ENCODE data around the gene RFX3.

Gene RFX3

GRCh38 chr9:3262826-3263529 is 262.8 kb downstream of the RFX3 start:
- no peak overlapping the region for H3K9ac ChIP-seq (ENCODE audit: low read length)
- no peak overlapping the region for H3K4me3 ChIP-seq (ENCODE audit: insufficient read depth, low read length, poor library complexity, severe bottlenecking)
- H3K36me3 ChIP-seq (ENCODE audit: low read length), result no peaks in the 10 kb centered on the region; the same call in 1 of the 2 replicates
- no peaks in the 10 kb centered on the region for H4K20me1 ChIP-seq (ENCODE audit: low read depth, low read length)
- H3K9me3 ChIP-seq (ENCODE audit: insufficient read depth, low read length), result no peaks in the 10 kb centered on the region
- no peak overlapping the region for H3K27ac ChIP-seq (ENCODE audit: low read depth, low read length)
- H3K79me2 ChIP-seq (ENCODE audit: insufficient read depth, low read length), result no peaks in the 10 kb centered on the region
- H3F3A ChIP-seq (ENCODE audit: insufficient read depth), result no peaks in the 10 kb centered on the region
- no peak for TF ChIP-seq EZH2phosphoT487 (conservative IDR thresholded peaks at IDR 0.05; ENCODE audit: low read length)
- TF ChIP-seq CTCF (IDR thresholded peaks at IDR 0.05; ENCODE audit: insufficient read depth, low read length, poor library complexity, severe bottlenecking), result no peak
- no peaks in the 10 kb centered on the region for H3K9me2 ChIP-seq (replicated peaks; ENCODE audit: insufficient read depth, low read length)
- no peak overlapping the region for H2AFZ ChIP-seq (ENCODE audit: low read depth, low read length, severe bottlenecking)
- H3K27me3 ChIP-seq (ENCODE audit: low read length), result no peaks in the 10 kb centered on the region
- H3K4me2 ChIP-seq (ENCODE audit: low read depth, low read length, poor library complexity, severe bottlenecking), result no peak overlapping the region

GRCh38 chr9:3261484-3261883 is 264.3 kb downstream of the RFX3 start:
- Histone ChIP-seq H3F3A (ENCODE audit: insufficient read depth) (no peaks in the 10 kb centered on the region), H4K20me1 (ENCODE audit: low read depth, low read length) (no peaks in the 10 kb centered on the region), H3K4me3 (ENCODE audit: insufficient read depth, low read length, poor library complexity, severe bottlenecking) (no peak overlapping the region), H3K27me3 (ENCODE audit: low read length) (no peaks in the 10 kb centered on the region), H3K36me3 (ENCODE audit: low read length) (no peaks in the 10 kb centered on the region; the same call in 1 of the 2 replicates), H3K9me3 (ENCODE audit: insufficient read depth, low read length) (no peaks in the 10 kb centered on the region), H3K79me2 (ENCODE audit: insufficient read depth, low read length) (no peaks in the 10 kb centered on the region), H3K27ac (ENCODE audit: low read depth, low read length) (no peak overlapping the region), H3K9me2 (replicated peaks; ENCODE audit: insufficient read depth, low read length) (no peaks in the 10 kb centered on the region), H2AFZ (ENCODE audit: low read depth, low read length, severe bottlenecking) (no peak overlapping the region), H3K4me2 (ENCODE audit: low read depth, low read length, poor library complexity, severe bottlenecking) (no peak overlapping the region), H3K9ac (ENCODE audit: low read length) (no peak overlapping the region)
- TF ChIP-seq EZH2phosphoT487 (conservative IDR thresholded peaks at IDR 0.05; ENCODE audit: low read length), result no peak
- TF ChIP-seq CTCF (IDR thresholded peaks at IDR 0.05; ENCODE audit: insufficient read depth, low read length, poor library complexity, severe bottlenecking), result no peak

DNA sequence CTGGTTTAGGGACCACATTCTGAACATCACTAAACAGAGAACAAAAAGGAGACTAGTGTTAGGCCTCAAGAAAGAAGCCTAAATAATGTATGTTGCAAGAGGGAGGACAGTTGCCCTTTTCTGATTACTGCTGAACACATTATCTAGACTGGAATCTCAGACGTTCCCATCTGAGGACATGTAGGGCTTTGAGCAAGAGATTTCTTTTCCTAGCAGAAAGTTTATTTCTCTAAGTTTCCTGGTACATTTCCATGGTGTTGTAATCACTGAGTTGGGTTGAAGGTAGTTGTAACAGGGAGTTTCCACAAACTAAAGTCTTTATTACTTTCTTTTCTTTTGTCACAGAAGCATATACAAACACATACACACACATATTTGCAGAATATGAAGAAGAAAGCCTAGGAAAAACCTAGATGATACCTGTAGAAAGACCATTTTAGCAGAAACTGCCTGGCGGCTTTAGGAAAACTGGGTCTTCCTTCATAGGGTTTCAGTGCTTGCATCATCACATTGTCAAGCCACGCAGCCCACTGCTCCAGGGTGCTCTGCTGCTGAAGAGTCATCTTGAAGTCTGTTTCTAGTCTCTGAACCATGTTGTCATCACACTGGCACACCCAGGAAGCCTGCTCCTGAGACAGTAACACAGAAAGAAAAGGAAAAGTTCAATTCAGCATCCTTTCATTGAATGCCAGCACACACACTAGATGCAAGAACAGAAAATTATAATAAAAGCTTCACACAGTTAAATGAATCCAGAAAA is 269.1 kb downstream of the RFX3 start:
- TF ChIP-seq CTCF (IDR thresholded peaks at IDR 0.05; ENCODE audit: insufficient read depth, low read length, poor library complexity, severe bottlenecking) (no peak), EZH2phosphoT487 (conservative IDR thresholded peaks at IDR 0.05; ENCODE audit: low read length) (no peak)
- Histone ChIP-seq H2AFZ (ENCODE audit: low read depth, low read length, severe bottlenecking) (no peak overlapping the region), H3K79me2 (ENCODE audit: insufficient read depth, low read length) (no peaks in the 10 kb centered on the region), H3F3A (ENCODE audit: insufficient read depth) (no peaks in the 10 kb centered on the region), H3K27ac (ENCODE audit: low read depth, low read length) (no peak overlapping the region), H3K4me2 (ENCODE audit: low read depth, low read length, poor library complexity, severe bottlenecking) (no peak overlapping the region), H3K9me2 (replicated peaks; ENCODE audit: insufficient read depth, low read length) (no peaks in the 10 kb centered on the region), H3K27me3 (ENCODE audit: low read length) (no peaks in the 10 kb centered on the region), H3K9ac (ENCODE audit: low read length) (no peak overlapping the region), H4K20me1 (ENCODE audit: low read depth, low read length) (no peaks in the 10 kb centered on the region), H3K4me3 (ENCODE audit: insufficient read depth, low read length, poor library complexity, severe bottlenecking) (no peak overlapping the region), H3K9me3 (ENCODE audit: insufficient read depth, low read length) (no peaks in the 10 kb centered on the region), H3K36me3 (ENCODE audit: low read length) (no peaks in the 10 kb centered on the region)

Measured in SU-DHL-6 (cell line).